T-helper 9 cell (primary cell): ENCODE results near the gene TNNC2.
"Not testable (repeated sequence)": the region's sequence is repeated elsewhere in the genome, so short reads cannot be mapped to it uniquely, and the experiment has no call there.

Experiments used
- DNase-seq: peaks from one replicate; pipeline ENCODE4 v3.0.0-alpha.2; 2020
- total RNA-seq, 2 donors: gene quantifications; one replicate each; lab custom pipeline; 2026; lab: John Stamatoyannopoulos, UW

TNNC2 gene
- 0.35 to 0.48 reads per million in 2 donors for total RNA-seq

DNA sequence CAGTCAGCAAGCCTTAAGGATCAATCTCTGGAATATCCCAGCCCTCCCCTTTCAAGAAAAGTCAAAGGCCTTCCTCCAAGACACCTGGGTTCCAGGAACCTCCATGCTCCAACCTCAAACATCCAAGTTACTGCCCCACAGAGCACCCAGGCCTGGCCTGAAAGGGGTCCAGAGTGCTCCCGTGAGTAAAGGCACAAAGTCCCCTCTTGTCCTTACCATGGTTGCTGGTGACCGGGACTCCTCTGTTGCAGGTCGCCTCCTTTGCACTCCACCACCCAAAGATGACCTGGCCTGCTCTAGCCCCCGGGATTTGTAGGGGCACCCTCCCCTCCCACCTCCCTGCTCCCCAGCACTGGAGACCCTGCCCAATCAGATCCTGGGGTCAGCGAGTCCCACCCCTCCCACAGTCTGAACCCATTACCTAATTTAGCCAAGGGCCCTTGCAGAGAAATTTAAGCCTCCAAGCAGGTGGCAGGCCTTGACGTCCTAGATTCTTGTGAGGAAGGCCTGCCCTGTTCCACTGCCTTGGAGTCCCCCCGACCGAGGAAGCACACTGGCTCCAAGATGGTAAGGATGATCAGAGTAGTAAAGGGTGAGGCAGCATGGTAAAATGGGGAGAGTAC lies at the start of gene TNNC2:
Gene TNNC2, minus strand, starts transcription at position 283 of the 623 bp plus-strand sequence. Its CDS starts 64 bp downstream, at position 219.
- DNase-seq, result no peak

DNA sequence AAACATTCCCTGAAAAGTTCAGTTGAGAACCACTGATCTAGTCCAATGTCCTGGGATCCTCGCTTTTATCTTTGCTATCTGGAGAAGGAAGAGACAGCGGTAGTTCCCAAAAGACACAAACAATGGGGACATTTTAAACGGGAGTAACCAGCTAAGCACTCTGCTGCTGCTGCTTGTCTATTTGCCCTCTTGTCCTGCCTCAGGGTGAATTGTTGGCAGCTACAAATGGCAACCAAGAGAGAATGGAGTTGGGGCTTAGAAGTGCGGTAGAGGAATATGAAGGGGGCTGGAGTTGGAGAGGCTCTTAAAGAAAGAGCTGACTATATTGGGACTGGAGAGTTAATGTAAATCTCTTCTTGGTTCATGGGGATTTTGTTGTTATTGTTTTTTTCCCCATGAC lies 47.5 kb upstream of the TNNC2 start:
- no peak for DNase-seq

DNA sequence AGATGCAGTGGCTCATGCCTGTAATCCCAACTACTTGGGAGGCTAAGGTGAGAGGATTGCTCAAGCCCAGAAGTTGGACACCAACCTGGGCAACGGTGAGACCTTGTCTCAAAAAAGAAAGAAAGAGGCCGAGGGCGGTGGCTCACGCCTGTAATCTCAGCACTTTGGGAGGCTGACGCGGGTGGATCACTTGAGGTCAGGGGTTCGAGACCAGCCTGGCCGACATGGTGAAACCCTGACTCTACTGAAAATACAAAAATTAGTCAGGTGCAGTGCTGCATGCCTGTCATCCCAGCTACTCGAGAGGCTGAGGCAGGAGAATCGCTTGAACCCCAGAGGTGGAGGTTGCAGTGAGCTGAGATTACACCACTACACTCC lies 47.0 kb upstream of the TNNC2 start:
- DNase-seq, result not testable (repeated sequence)

DNA sequence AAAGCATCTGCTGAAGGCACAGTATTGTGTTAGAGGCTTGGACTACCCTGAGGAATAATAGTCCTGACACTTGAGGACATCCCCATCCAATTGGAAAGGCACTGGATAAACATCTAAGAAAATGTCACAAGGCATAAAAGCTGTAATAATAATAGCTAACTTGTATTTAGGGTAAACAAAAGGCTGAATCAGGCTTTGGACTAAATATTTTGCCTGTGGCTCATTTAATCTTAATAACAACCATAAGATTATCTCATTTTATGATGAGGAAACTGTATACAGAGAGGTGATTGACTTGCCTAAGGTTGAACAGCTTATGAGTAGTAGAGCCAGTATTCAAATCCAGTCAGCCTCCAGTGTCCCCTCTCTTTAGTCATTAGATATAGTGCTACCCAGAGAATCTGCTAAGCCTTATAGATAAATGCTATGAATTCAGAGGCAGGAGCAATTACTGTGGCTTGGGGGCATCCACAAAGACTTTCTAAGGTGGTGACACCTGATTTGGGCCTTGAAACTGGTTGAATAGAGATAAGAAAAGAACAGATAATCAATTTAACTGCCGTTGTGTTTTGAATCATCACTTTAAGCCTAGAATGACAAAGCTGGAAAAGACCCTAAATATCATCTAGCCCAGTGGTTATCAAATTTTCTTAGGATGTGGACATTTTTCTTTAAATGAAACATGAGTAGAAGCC lies 46.4 kb upstream of the TNNC2 start:
- no peak for DNase-seq

DNA sequence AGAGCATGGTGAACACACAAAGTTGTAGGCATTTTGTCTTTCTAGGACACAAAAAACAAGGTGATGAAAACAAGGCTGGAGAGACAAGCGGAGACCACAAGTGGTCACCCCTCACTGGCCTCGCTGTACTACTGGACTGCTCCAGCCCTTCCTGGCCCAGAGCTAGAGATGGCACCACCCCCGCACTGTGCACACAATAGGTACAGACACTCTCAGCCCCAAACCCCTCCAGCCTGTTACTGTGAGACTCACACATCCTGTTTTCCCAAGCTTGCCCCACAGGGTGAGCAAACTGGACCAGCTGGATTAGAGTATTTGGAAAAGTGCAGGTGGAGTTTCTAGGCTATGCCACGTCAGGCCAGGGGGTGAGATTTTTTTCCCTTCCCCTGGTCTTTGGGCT lies 45.5 kb upstream of the TNNC2 start:
- DNase-seq, result no peak

DNA sequence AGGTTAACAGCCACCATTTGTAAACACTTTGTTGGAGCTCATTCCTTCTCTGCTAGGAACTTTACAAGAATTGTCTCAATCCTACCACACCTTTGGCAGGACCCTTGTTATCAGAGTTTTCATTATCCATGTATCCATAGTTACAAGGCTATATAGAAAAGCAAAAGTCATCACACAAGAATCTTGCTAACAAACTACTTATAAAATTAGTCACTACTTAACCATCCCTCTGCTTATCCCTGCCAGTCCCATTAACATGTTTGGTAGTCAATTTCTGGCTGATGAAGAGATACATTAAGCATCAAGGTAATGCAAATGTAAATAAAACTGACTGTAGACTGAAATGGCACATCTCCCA lies 40.7 kb upstream of the TNNC2 start:
- DNase-seq, result no peak

DNA sequence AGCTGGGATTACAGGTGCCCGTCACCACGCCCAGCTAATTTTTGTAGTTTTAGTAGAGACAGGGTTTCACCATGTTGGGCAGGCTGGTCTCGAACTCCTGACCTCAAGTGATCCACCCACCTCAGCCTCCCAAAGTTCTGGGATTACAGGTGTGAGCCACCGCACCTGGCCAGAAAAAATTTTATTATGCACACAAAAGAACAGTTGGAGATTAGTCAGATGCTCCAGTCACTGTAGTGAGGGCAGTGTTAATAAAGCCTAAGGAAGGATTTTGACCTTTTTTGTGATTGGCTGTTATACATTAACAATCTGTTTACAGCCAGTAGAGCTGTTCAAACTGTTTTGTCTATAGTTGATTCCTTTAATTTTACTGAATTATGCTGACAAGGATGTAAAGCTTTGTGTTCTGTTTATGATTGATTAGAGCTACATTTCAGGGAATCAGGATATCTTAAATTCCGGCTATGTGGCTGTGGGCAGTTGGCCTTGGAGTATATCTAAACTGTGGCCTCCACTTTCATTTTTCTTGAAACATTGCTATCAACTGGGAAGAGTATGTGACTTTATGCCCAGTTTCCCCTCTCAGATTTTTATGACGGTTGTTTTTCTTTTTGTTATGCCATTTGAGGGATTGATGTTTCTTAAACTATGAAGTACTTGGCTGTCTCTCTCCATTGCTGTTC lies 40.2 kb upstream of the TNNC2 start:
- DNase-seq, result no peak

DNA sequence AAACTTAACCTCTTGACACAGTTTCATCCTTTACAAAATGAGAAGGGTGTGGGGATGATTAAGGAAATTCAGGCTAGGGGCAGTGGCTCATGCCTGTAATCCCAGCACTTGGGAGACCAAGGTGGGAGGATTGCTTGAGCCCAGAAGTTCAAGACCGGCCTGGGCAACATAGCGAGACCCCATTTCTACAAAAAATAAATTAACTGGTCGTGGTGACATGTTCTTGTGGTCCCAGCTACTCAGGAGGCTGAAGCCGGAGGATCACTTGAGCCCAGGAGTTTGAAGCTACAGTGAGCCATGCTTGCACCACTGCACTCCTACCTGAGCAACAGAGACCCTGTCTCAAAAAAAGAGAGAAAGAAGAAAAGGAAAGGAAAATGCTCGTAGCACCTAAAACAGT lies 39.3 kb upstream of the TNNC2 start:
- no peak for DNase-seq

DNA sequence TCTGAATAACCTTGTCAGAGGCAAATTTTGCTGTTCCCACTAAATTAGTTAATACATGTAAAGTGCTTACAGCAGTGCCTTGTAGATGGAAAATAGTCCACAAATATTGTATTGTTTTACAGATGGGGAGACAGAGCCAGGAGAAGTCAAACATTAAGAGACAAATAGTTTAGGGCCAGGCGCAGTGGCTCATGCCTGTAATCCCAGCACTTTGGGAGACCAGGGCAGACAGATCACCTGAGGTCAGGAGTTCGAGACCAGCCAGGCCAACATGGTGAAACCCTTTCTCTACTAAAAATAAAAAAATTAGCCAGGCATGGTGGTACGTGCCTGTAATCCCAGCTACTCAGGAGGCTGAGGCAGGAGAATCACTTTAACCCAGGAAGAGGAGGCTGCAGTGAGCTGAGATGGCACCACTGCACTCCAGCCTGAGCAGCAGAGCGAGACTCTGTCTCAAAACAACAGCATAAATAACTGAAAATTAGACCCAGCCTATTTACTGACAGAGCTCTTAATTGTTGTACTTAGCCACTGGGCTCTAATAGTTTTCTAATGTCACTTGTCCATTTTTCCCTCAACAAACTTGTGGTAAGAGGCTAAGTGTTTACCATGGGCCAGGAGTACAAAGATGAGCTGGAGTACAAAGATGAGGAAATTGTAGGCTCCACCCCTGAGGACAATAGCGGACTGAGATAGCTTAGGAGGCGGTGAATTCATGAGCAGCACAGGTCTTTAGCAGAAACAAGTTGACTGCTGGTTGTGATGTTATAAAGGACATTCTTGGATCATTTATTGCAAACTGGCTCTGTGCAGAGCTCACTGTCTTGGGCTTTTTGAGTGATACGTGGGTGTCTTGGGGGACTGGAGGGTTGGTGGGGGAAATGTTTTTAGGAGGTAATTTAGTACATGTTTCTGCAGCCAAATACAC lies 36.7 kb upstream of the TNNC2 start:
- no peak for DNase-seq

DNA sequence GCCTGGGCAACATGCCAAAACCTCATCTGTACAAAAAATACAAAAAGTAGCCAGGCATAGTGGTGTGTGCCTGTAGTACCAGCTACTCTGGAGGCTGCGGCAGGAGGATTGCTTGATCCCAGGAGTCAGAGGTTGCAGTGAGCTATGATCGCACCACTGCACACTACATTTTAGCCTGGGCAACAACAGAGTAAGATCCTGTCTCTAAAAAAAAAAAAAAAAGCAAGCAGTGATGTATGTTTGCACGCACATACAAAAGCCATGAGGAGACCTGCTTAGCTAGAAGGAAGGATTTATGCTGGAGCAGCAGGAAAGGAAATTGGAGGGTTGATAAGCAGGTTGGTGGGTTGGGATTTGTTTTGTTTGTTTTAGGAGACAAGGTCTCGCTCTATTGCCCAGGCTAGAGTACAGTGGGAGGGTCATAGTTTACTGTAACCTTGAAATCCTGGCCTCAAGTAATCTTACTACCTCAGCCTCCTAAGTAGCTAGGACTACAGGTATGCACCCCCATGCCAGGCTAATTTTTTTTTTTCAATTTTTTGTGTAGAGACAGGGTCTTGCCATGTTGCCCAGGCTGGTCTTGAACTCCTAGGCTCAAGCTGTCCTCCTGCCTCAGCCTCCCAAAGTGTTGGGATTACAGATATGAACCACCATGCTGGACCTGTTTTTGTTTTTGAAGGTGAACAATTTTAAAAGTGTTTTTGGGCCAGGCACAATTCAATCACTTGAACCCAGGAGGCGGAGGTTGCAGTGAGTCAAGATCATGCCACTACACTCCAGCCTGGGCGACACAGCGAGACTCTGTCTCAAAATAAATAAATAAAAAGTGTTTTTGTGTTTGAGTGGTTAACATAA lies 34.3 kb upstream of the TNNC2 start:
- DNase-seq, result no peak

DNA sequence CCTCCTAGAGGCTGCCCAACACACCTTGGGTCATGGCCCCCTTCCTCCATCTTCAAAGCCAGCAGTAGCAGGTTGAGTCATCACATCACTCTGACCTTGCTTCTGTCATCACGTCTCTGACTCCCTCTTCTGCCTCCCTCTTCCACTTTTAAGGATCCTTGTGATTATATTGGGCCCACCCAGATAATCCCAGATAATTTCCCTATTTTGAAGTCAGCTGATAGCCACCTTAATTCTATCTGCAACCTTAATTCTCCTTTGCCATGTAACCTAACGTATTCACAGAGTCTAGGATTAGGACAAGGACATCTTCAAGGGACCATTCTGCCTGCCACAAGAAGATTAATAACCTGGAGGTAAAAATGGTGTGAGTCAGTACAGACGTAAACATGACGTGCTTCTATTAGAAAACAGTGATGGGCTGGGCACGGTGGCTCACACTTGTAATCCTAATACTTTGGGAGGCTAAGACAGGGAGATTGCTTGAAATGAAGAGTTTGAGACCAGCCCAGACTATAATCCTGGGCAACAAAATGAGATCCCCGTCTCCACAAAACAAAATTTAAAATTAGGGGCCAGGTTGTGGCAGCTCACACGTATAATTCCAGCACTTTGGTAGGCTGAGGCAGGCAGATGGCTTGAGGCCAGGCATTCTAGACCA lies 33.6 kb upstream of the TNNC2 start:
- DNase-seq, result no peak

DNA sequence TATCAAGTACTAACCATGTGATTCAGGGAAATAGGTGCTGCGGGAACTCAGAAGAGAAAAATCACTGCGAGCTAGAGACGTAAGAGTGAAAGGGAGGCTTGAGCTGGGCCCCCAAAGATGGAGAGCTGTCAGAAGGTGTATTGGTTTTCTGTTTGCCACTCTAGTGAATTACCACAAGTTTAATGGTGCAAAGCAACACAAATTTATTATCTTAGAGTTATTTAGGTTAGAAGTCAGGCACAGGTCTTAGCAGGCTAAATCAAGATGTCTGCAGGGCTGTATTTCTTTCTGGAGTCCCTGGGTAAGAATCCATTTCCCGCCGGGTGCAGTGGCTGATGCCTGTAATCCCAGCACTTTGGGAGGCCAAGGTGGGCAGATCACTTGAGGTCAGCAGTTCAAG lies 32.8 kb upstream of the TNNC2 start:
- DNase-seq, result no peak

DNA sequence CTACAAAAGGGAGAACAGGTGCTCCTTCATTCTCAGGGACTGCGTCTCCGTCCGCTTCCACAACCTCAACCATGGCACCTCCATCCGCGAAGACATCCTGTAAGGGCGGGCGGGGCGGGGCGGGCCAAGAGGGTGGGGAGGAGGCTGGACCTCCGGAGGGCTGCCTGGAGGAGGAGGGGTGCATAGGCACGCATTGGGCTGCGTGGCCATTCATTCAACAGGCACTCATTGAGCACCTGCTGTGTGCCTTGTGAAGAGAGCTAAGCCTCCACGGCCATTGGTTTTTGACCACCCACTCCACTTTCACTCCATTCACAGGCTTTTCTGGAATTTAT lies 30.7 kb upstream of the TNNC2 start:
- DNase-seq, result no peak

DNA sequence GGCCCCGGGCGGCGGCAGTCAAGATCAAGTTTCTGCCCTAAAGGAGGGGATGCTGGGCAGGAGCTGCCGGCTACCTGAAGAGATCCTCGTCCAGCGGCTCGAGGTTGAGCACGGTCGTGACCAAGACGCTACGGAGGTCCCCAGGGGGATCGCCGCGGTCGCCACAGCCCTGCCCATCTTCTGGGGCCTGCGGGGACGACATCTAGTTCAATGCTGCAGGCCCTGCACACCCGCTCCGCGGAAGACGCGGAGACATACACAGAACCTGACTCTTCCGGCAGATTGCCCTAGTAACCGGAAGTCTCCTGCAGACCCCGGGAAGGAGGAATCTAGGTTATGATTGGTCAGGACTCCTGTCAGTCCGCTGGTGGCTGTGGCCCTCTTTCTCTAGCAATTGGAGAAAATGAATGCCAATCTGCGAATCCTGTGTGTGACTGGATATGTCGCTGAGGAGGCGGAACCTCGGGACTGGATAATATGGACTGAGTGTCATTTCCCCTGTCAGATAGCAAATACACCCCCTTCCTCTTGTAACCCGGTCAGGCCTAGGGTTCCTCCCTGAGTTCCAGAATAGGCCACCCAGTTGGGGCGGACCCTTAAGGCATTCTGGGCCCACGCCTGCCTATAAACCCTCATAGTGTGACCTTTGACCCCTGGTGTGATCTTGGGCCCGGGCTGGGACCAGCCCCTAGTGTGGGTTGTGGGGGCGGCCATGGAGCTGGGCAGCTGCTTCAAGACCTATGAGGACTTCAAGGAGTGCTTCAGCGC lies 30.2 kb upstream of the TNNC2 start, which contains the start of the genes ACOT8 and ZSWIM3:
Gene ACOT8, minus strand, starts transcription at position 279 of the 768 bp plus-strand sequence. Its CDS starts 77 bp downstream, at position 202.
Gene ZSWIM3, plus strand, starts transcription at position 501 of the 768 bp plus-strand sequence. Its CDS starts 212 bp downstream, at position 713.
- peak; percentile 80 for DNase-seq

DNA sequence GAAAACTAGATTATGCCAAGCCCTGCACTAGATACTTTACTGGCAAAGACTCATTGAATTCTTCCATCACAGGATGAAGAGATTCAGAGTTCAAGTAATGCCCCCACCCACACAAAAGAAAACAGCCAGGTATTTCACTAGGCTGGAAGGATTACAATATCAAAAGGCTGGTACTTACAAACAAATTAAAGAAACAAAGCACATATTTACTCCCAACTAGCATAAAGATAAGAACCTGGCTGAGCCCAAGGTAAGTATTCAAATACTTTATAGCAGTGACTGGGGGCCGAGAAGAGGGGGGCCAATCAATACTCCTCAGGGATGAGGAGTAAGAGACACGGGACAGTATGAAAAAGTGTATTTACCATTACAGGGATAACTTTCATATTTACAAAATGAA lies 26.4 kb upstream of the TNNC2 start:
- no peak for DNase-seq

DNA sequence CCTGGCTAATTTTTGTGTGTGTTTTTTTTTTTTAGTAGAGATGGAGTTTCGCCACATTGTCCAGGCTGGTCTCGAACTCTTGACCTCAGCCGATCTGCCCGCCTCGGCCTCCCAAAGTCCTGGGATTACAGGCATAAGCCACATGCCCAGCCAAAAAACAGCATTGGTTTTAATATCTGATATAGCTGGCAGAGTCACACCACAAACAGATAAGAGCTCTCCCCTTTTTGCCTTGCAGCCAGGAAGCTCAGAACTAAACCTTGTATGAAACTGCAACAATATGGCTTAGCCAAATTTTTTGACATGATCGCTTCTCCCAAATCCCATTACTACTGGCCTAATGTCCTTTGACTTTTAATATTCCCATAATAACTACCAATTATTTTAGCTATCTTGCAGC lies 25.2 kb upstream of the TNNC2 start:
- no peak for DNase-seq

DNA sequence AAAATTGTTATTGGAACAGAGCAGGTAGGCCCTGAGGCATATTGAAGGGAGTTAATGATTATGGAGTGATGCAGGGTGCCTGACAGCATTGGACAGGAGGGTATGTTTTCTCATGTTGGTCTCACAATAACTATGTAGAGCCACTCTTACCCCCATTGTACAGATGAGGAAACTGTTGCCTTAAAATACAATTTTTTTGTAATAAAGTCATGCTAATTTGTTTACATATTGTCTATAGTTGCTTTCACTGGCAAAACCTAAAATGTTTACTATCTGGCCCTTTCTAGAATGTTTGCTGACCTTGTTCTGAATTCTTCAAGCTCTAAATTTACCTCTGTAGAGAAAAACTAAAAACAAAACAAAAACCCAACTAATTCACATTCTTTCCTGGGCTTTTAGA lies 24.4 kb upstream of the TNNC2 start:
- DNase-seq, result no peak

DNA sequence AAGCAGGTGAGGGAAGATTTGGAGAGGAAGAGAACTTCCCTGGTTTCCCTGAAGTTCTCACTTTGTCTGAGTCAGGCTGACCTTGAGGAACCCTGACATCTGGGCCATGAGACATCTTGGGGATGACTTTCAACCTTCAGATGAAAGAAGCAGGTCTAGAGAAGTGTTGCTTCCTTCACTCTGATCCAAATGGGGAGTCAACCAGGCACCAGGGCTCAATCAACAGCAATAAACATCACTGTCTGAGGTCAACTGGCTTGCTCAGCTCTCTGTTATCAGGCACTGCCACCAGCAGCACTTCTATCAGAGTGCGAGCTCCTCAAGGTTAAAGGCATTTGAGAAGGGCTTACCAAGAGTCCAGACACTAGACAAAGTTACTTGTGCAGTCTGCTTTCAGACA lies 23.8 kb upstream of the TNNC2 start:
- DNase-seq, result no peak

DNA sequence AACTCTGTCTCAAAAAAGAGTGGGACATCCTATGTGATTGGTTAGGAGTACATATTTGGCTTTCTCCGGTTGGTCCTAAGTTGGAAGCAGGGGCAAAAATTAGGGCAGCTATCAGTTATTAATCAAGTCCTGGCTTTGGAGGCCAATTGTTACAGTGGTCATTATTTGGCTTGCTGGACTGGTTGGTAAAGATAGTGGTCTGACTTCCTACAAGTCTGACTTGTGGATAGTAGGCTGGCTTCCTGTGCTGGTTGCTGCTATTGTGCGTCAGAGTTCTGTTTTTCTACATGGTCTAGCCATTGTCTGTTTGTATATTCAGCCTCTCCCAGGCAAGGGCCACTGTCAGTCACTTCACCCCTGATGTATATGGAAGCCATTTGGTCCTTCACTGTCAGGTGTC lies 23.1 kb upstream of the TNNC2 start:
- no peak for DNase-seq

DNA sequence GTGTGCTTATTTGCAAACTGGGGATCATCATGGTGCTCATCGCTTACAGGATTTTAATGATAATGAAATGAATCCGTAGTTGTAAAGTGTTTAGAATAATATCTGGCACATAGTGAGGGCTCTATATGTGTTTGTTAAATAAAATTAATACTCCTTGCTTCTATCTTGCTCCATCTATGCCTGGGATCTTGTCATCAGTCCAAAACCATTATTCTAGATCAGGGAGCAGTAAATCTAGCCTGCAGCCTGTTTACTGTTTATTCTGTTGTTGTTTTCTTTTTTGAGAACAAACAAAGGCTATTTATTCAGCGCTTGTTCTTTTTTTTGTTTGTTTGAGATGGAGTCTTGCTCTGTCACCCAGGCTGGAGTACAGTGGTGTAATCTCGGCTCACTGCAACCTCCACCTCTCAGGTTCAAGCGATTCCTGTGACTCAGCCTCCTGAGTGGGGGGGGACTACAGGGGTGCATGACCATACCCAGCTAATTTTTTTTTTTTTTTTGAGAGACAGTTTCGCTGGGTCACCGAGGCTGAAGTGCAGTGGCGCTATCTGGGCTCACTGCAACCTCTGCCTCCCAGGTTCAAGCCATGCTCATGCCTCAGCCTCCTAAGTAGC lies 22.0 kb upstream of the TNNC2 start:
- no peak for DNase-seq
